Measurements from ENCODE around the gene RINL. TPM values are rescaled to one million over a fixed set of nuclear protein-coding genes. Genes with fewer than 3 reads are reported as not detected.
"Not testable (repeated sequence)": the region's sequence is repeated elsewhere in the genome, so short reads cannot be mapped to it uniquely, and the experiment has no call there.

RINL gene
- total RNA-seq, 1 donor from 2014 or later, result 65.0 TPM

DNA sequence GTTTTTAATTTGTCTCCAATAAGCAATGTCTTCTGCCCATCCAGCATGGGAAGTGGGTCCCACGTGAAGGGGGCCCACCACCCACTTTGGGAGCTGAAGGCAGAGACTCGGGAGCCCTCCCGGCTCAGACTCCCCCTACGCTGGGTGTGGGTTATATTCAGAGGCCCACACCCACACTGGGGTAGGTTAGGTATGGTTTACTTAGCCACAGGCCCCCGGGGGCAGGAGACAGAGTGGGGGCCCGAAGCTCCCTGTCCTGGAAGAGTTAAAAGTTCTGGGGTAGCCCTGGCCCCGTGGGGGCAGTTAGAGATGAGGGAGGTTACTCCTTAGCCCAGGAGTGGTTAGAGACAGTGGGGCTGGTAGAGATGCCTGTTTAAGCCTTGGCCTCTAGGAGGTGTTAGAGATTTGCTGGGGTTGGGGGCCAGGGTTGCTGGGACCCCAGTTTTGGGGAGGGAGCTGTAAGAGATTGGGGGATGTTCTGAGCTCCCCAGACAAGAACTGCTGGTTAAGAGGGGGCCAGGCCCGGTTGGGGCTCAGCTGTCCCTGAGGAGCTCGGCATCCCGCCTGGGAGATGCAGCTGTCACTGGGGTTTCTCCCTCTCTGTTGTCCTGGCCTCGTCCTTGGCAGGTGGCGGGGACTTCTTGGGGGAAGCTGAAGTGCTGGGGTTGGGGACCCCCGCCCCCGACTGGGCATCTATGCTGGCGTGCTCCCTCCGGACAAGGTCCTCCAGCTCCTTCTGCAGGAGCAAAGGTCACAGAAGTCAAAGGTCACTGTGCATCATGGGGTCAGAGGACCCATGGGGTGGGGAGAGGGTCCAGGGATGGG is 712 bp upstream of the RINL start:
- ATAC-seq (ENCODE audit: low read depth), result no peak
- TF ChIP-seq, protein P1, sequence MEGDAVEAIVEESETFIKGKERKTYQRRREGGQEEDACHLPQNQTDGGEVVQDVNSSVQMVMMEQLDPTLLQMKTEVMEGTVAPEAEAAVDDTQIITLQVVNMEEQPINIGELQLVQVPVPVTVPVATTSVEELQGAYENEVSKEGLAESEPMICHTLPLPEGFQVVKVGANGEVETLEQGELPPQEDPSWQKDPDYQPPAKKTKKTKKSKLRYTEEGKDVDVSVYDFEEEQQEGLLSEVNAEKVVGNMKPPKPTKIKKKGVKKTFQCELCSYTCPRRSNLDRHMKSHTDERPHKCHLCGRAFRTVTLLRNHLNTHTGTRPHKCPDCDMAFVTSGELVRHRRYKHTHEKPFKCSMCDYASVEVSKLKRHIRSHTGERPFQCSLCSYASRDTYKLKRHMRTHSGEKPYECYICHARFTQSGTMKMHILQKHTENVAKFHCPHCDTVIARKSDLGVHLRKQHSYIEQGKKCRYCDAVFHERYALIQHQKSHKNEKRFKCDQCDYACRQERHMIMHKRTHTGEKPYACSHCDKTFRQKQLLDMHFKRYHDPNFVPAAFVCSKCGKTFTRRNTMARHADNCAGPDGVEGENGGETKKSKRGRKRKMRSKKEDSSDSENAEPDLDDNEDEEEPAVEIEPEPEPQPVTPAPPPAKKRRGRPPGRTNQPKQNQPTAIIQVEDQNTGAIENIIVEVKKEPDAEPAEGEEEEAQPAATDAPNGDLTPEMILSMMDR (IDR thresholded peaks at IDR 0.05), result no peak
- Mint-ChIP-seq H3K4me1 (peaks cover 49% of the 10 kb centered on the region), H3K27me3 (no peaks in the 10 kb centered on the region), H3K4me3 (peak overlapping the region; percentile 92), H3K36me3 (ENCODE audit: low read depth) (peaks cover 25% of the 10 kb centered on the region), H3K27ac (peak overlapping the region; percentile 98), H3K9me3 (no peaks in the 10 kb centered on the region)
- DNase-seq, result no peak
- intact Hi-C loops (cut with micrococcal nuclease), result loop anchor here (1.0 to 2.0 kb wide), 5 partner anchors 8 to 52 kb away; partner anchors contain the start of genes ECH1, MRPS12, NFKBIB and SARS2
- POLR2A ChIA-PET, result interaction anchor here (0.5 to 7.4 kb wide), 22 partner anchors 9 to 561 kb away, joined by 3 to 125 read pairs (median 6); partner anchors contain the start of genes ECH1, FAM98C, HNRNPL and MRPS12
- CTCF ChIA-PET, result interaction anchor here (0.5 to 3.6 kb wide), 7 partner anchors 9 to 543 kb away, joined by 3 to 19 read pairs (median 3); partner anchors contain the start of genes CATSPERG, MRPS12 and SARS2

DNA sequence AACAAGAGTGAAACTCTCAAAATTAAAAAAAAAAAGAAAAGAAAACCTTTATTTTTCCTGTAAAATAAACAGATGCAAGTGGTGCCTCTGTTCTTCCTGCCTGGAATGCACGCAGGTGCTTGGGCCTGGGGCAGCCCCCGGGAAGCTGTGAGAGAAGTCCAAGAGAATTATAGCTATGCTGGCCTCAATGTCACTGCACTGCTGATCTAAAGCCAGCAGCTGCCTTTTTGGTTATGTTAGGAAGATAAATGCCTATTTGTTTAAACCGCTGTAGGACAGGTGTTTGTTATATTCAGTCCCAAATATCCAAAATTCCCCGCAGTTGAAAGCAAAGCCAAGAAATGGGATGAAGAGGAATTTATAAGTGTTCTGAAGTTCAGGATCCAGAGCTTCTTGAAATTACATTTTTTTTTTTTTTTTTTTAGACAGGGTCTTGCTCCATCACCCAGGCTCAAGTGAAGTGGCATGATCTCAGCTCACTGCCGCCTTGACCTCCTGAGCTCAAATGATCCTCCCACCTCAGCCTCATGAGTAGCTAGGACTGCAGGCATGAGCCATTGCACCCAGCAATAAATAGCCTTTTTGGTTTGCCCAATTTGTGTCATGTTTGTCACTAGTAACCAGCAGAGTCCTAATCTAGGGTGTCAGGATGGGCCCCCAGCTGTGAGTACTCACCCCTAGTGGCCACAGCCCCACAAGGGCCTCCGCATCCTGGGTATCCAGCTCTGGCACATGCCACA is 2.2 kb downstream of the RINL start:
- CTCF ChIA-PET, result interaction anchor here (3.6 kb wide), 1 partner anchor 12 kb away, joined by 19 read pairs; no protein-coding TSS in a partner anchor
- POLR2A ChIA-PET, result interaction anchor here (0.6 to 7.4 kb wide), 8 partner anchors 12 to 557 kb away, joined by 3 to 125 read pairs (median 6); partner anchors contain the start of genes ECH1 and HNRNPL

DNA sequence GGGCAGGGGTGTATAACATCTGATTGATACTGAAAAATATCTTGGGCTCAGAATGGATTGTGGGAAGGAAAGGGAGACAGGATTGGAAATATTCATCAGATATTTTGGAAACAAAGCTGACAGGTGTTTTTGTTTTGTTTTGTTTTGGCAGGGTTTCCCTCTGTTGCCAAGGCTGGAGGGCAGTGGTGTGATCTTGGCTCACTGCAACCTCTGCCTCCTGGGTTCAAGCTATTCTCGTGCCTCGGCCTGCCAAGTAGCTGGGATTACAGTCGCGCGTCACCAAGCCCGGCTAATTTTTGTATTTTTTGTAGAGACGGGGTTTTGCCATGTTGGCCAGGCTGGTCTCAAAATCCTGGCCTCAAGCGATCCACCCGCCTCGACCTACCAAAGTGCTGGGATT is 4.7 kb downstream of the RINL start:
- H3K4me3 Mint-ChIP-seq; DNase-seq; intact Hi-C loops (cut with micrococcal nuclease); H3K9me3 Mint-ChIP-seq; H3K27me3 Mint-ChIP-seq; ATAC-seq (ENCODE audit: low read depth): not testable (repeated sequence)
- peaks cover 36% of the 10 kb centered on the region for H3K36me3 Mint-ChIP-seq (ENCODE audit: low read depth)
- peak overlapping the region; percentile 54 for H3K27ac Mint-ChIP-seq
- POLR2A ChIA-PET, result interaction anchor here (1.1 kb wide), 1 partner anchor 12 kb away, joined by 3 read pairs; no protein-coding TSS in a partner anchor
- peaks cover 50% of the 10 kb centered on the region for H3K4me1 Mint-ChIP-seq
- CTCF ChIA-PET, result interaction anchor here (0.6 kb wide), 1 partner anchor 13 kb away, joined by 3 read pairs; no protein-coding TSS in a partner anchor

More for the DNA sequence above, 2.2 kb downstream of the RINL start:
- Mint-ChIP-seq H3K4me1 (peaks cover 47% of the 10 kb centered on the region), H3K9me3 (no peaks in the 10 kb centered on the region), H3K27me3 (no peaks in the 10 kb centered on the region), H3K27ac (peak overlapping the region; percentile 63), H3K4me3 (no peak overlapping the region), H3K36me3 (ENCODE audit: low read depth) (peaks cover 28% of the 10 kb centered on the region)
- intact Hi-C loops (cut with micrococcal nuclease), result no loop called here
- ATAC-seq (ENCODE audit: low read depth), result no peak
- no peak for DNase-seq
- TF ChIP-seq, protein P1 (IDR thresholded peaks at IDR 0.05), result no peak

- Mint-ChIP-seq H3K36me3 (ENCODE audit: low read depth) (peaks cover 35% of the 10 kb centered on the region), H3K27ac (peak overlapping the region; percentile 71), H3K4me1 (peaks cover 51% of the 10 kb centered on the region), H3K27me3 (no peaks in the 10 kb centered on the region), H3K9me3 (no peaks in the 10 kb centered on the region), H3K4me3 (peak overlapping the region; percentile 92)
- TF ChIP-seq, protein P1 (IDR thresholded peaks at IDR 0.05), result no peak
- CTCF ChIA-PET, result interaction anchor here (0.6 to 3.8 kb wide), 6 partner anchors 13 to 57 kb away, joined by 3 to 35 read pairs (median 14); partner anchors contain the start of gene HNRNPL
- POLR2A ChIA-PET, result interaction anchor here (0.5 to 3.6 kb wide), 8 partner anchors 8 to 907 kb away, joined by 3 to 188 read pairs (median 29); partner anchors contain the start of genes ECH1, HNRNPL and RINL
- no peak for ATAC-seq (ENCODE audit: low read depth)
- no peak for DNase-seq
- intact Hi-C loops (cut with micrococcal nuclease), result loop anchor here (1.0 kb wide), 1 partner anchor 8 kb away; the partner anchor contains the start of gene RINL
Measured at GRCh38 chr19:38870612-38871011, 7.5 kb downstream of the RINL start.

Measured in activated B cell treated with CpG ODN at 0.5 μM for 24 hours (primary cell).